ENCODE results near the gene TMEM119.
"Not testable (repeated sequence)": the region's sequence is repeated elsewhere in the genome, so short reads cannot be mapped to it uniquely, and the experiment has no call there.

TMEM119 gene

DNA sequence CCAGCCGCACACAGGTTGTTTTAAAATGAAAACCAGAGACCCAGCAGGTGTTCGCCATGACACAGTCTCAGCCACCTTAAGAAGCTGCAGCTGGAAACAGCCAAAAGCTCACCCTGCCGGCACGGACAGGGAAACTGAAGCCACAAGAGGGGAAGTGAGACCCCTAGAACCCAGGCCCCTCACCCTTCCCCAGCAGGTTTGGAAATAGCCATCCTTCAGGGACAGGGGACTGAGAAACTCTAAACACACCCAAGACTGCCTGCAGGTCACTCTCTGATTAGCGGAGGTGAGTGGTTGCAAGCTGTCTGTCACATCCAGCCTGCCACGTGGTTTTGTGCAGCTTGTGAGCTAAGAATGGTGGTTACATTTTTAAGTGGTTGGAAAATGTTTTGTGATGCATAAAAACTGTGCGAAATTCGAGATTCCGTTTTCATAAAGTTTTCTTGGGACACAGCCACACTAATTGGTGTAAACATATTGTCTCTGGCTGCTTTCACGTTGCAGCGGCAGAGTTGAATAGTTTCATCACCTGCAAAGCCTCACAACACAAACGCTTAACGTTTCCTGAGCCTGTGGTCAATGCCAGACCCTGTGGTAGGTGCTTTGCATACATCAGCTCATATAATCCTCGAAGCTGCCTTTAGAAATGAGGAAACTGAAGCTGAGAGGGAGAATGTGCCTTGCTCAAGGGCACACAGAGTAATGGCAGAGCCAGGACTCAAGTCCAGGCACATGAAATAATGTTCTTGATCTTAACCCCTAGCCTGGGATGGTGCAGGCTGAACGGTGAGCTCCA is 37.5 kb upstream of the TMEM119 start:
- DNase-seq (ENCODE audit: low read depth in 1 of 2, low spot score in 1 of 2): no peak

DNA sequence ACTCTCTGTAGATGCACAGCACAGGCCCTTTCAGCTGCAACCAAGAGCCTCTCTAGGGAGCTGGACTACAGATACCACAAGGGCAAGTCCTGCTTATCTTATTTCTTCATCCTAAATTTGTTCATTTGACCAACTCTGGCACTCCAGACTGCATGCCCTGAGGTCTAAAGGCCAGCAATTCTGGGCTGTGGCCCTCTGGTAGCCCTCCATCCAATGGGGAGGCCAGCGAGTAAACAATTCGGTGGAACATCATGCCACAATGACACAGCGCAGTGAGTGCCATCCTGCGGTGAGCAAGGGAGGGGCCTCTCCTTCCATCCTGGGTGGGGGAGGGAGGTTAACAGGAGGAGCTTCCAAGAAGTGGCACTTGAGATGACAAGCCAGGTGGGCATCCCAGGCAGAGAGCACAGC is 36.5 kb upstream of the TMEM119 start:
- no peak for DNase-seq (ENCODE audit: low read depth in 1 of 2, low spot score in 1 of 2)

DNA sequence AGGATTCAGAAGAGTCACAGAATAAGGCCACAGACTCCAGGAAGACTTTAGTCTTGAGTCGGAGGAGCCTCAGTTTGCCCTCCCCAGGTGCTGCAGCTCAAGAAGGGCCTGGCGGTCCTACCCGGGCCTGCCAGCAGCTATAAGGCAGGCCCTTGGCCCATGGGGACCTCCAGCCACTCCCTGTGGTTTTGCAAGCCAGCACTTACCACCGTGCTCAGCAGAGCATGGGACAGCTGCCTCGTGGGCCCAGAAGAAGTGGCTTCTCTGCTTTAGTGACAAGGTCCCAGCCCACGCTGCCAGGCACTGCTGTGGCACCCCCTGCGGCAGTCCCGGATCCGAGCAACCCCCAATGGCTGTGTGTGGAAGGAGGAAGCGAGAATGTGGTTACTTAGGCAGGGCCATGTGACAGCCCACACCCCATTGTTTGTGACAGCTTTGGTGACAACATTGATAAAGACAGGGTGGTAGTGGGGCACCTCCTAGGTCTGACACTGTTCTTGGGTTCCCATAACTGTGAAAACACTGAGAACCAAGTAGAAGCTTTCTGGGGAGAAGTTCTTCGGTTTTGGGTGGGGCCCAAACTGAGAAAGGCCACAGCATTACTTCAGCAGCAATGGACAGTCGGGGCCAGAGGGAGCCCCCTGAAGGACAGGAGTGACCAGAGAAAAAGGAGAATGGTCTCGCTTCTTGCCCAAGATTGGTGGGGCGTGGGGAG is 35.8 kb upstream of the TMEM119 start, which contains the start of gene SELPLG:
SELPLG (minus strand) TSS at position 361 of the 715 bp plus-strand sequence. CDS start 9,587 bp downstream, outside the sequence.
- DNase-seq (ENCODE audit: low read depth in 1 of 2, low spot score in 1 of 2): peak; percentile 68 to 76

DNA sequence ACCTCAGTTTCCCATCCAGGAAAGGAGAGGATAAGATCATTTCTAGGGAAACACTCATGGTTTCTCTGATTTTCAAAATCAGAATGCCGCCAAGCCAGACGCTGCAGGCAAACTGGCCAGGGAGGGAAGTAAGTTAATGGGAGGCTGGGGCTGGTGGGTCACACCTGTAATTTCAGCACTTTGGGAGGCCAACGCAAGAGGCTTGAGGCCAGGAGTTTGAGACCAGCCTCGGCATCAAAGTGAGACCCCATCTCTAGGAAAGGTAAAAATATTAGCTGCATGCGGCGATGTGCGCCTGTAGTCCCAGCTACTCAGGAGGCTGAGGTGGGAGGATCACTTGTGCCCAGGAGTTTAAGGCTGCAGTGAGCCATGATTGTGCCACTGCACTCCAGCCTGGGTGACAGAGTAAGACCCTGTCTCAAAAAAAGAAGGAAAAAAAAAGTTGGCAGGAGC is 35.2 kb upstream of the TMEM119 start:
- no peak for DNase-seq (ENCODE audit: low read depth in 1 of 2, low spot score in 1 of 2)

DNA sequence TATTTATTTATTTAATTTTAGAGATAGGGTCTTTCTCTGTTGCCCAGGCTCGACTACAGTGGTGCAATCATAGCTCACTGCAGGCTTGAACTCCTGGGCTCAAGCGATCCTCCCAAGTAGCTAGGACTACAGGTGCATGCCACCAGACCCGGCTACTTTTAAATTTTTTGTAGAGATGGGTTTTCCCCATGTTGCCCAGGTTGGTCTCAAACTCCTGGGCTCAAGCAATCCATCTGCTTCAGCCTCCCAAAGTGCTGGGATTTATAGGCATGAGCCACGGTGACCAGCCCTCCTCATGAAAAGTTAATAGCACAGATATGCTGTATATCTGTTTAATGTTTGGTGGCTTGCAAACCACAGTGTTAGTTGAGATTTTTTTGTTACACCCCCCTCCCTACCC is 33.4 kb upstream of the TMEM119 start:
- DNase-seq (ENCODE audit: low read depth in 1 of 2, low spot score in 1 of 2): not testable (repeated sequence)

DNA sequence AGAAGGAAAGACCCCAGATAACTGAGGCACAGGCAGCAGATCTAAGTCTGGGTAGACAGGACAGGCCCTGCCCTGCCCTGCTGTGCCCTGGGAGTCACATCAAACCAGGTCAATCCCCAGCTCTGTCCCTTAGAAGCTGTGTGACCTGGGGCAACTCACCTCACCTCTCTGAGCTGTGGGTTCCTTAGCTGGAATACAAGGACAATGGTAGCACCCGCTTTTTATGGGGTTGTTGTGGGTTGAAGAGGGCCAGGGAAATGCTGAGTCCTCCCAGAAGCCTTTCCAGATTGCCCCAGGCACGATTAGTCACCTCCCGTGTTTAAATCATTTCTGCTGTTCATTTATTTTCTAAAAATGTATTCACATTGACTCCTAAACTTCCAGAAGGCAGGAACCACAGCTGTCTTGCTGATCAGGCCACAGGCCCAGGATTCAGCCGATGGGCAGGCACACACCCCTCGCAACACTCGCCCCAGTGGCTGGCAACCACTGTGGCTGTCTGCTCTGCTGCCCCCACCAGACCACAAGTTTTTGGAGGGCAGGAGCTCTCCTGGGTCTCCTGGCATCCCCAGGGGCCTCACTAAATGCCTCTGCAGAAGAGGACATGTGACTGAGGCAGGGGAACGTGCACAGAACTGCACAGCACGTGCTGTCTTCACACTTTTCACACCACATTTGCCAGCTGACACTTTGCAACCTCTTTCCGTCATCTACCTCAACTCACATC is 32.8 kb upstream of the TMEM119 start:
- no peak for DNase-seq (ENCODE audit: low read depth in 1 of 2, low spot score in 1 of 2)

DNA sequence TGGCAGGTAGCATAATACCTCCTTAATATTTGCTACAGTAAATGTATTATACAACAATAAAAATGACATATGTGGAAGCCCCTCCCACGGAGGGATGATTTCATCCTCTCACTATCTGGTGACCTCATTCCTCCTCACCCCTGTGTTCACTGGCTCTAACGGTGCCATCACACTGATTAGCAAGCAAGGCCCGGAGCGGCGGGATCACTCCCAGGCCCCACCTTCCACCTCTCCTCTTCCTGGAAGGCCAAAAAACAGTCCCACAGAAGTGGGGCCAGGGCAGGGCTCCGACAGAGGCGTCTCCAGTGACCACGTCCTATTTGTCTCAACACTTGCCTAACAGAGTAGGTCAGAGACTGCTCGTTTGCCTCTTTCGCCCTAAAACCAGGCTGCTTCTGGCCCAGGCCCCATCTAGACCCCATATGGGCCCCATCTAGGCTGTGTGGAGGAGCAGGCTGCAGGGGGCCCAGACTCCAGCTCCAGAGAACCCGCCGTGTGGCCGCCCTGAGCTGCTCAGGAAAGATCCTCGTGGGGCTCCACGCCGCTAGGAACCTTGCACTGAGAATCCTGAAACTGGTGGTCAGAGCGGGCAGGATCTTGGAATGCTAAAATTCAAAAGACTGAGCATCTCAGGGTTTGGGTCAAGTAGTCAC is 32.1 kb upstream of the TMEM119 start:
- DNase-seq (ENCODE audit: low read depth in 1 of 2, low spot score in 1 of 2): no peak

DNA sequence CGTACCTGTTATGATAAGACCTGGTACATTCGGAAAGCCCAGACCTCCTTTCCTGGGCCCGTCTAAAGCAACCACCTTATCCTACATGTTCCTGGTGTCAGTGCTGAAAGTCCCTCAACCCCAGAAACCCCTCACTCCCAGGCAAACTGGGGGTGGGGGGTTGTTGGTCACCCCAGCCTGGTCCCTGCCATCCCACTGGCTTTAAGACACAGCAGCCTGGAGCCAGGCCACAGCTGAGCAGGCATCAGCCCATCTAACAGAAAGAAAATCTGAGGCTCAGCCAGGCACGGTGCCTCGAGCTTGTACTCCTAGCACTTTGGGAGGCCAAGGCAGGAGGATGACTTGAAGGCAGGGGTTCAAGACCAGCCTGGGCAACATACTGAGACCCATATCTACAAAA is 31.3 kb upstream of the TMEM119 start:
- no peak for DNase-seq (ENCODE audit: low read depth in 1 of 2, low spot score in 1 of 2)

DNA sequence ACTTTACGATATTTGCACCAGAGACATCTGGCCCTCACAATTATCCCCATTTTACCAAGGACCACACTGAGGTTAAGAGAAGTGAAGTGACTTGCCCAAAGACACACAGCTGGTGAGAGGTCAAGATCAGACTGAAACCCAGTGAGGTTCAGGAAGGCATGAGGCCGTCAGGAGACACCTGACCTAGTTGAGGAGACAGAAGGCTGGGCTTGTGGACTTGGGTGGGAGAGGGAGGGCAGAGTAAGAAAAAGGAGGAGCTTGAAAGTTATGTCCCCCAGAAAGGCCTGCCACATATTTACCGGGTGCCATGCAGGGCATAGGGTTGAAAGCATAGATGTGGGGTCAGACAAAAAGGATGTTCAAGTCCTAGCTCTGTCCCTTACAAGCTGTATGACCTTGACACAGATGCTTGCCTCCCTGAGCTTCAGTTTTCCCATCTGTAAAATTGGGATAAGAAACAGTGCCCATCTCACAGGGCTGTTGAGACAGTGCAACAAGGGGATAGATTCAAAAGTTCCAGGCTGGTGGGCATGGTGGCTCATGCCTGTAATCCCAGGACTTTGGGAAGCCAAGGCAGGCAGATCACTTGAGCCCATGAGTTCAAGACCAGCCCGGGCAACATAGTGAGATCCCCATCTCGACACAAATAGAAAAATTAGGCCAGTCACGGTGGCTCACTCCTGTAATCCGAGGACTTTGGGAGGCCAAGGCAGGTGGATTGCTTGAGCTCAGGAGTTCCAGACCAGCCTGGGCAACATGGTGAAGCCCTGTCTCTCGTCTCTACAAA is 29.4 kb upstream of the TMEM119 start:
- DNase-seq (ENCODE audit: low read depth in 1 of 2, low spot score in 1 of 2): no peak

DNA sequence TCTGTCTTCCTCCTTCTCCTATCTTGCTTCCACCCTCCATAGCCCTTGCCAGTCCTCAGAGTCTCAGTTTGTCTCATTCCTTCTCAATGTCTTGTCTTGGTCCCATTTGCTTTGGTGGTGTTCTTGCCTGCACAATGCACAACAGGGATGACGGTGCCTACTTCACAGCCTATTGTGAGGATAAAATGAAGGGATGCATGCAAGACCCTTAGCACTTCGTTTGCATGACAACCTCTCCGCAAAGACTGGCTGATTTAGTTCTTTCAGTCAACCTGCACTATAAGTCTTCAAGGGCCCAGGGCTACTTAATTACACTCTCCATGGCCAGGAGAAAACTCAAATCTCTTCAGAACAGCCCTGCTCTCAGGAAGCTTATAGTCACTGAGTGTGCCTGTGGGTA is 27.3 kb upstream of the TMEM119 start:
- no peak for DNase-seq (ENCODE audit: low read depth in 1 of 2, low spot score in 1 of 2)

DNA sequence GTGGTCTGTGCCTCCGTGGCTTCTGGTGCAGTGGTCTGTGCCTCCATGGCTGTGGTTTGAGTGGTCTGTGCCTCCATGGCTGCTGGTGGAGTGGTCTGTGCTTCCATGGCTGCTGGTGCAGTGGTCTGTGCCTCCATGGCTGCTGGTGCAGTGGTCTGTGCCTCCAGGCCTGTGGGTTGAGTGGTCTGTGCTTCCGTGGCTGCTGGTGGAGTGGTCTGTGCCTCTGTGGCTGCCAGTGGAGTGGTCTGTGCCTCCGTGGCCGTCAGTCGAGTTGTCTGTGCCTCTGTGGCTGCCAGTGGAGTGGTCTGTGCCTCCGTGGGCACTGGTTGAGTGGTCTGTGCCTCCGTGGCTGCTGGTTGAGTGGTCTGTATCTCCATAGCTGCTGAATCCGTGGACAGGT is 25.7 kb upstream of the TMEM119 start:
- DNase-seq (ENCODE audit: low read depth in 1 of 2, low spot score in 1 of 2): no peak

DNA sequence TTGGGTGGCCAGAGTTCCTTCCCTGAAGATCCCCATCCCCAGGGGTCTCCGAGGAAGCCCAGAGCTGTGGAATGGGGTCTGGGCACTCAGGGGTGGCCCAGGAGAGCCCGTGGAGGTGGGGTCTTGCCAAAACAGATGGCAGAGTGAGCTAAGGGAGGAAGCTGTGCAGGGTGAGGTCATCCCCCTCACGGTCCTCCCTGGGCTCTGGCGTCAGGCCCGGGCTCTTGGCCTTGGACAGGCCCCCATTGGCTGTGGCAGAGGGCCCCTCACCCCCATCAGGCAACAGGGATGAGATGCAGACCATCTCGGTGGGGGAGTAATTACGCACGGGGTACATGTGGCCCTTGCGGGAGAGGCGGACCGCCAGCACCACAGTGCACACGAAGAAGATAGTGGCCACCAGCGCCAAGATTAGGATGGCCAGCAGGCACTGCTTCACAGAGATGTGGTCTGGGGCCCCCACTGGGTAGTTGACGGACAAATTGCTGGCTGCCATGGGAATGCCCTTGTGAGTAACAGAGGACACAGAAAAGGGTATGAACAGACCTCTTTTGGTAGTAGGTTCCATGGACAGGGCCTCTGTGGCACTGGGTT is 25.1 kb upstream of the TMEM119 start:
- DNase-seq (ENCODE audit: low read depth in 1 of 2, low spot score in 1 of 2): no peak

DNA sequence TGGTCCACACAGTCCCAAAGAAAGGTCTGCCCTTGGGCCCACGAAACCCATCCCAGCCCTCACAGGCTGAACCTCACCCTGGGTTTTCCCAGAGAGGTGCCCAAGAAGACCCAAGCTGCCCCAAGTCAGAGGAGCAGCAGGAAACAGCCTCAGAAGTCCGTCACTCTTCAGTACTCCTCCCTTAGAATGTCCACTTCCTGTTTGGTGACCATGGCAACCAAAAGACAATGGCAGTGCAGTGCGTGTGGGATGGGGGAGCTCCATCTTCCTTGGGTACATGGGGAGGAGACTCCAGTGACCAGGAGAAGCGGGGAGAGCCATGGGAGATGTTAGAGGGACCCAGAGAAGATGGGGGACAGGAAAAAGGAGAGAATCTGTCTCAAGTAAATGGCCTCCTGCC is 24.5 kb upstream of the TMEM119 start:
- no peak for DNase-seq (ENCODE audit: low read depth in 1 of 2, low spot score in 1 of 2)

DNA sequence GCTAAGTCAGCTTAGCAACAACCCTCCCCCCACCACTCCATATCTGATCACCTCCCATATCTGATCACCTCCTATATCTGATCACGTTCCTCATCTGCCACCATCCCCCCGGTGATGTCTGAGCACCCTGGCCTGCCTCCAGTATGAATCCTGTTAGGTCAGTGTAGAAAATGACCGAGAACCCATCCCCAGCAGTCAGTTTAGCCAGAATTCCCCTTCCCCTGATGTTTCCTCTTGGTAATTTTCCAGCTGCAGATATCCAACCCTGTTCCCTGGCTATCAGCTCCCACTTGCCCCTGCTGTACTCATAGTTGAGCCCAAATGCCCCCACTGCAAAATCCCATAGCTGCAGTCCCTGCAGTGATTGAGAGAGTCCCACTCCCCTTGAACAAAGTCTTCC is 23.3 kb upstream of the TMEM119 start:
- no peak for DNase-seq (ENCODE audit: low read depth in 1 of 2, low spot score in 1 of 2)

DNA sequence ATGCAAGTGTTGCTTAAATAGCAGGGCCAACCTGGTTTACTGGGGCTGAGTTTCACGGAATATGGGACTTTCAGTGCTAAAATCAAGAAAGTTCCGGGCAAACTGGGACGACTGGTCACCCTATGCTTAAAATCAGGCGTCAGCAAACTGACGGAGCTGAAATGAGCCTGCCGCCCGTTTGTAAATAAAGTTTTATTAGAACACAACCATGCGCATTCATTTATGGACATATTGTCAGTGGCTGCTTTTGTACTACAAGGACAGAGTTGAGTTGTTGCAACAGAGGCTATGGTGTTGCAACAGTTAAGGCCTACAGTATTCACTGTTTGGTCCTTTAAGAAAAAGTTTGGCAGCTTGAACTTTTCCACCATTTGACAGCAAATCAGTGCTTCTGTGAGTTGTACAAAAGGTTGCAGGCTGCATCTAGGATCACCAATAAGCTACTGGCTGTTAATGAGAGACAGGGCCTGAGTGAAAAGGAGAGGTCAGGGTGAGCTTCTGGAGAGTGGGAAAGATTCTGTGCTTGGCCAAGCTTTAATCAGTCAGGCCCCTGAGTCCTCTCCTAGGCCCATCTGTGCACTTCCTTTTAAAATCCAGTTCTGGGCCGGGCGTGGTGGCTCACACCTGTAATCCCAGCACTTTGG is 22.5 kb upstream of the TMEM119 start:
- no peak for DNase-seq (ENCODE audit: low read depth in 1 of 2, low spot score in 1 of 2)

DNA sequence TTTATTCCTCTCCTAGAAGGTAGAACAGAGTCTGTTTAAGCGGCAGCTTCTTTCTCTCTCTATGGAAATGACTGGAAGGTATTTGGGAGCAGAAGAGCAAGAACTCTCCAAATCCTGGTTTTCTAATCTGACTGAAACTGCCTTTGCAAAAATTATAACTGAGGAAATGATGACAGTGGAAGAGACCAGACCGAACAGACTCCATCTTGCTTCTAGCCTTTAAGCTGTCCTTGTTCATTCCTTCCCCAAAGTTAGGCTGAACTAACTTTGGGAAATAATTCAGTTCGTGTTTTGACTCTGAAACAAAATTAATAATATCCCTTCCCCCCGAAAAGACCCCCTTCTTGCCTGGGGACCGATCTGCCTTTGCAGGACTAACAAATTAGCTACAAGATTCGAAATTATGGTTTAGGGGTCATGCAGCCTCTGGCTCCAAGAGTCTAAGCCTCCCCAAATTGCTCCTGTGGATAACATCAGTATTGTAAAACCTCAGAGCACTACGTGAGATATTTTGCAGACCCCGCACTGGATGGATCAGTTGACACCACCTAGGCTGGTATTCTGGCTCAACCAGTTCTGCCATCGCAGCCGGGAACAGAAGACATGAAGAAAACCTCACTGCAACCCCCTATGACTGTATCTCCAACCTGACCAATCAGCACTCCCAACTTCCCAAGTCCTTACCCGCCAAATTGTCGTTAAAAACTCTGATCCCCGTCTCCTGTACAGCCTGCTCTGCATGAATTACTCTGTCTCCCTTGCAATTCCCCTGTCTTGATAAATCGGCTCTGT is 21.7 kb upstream of the TMEM119 start:
- no peak for DNase-seq (ENCODE audit: low read depth in 1 of 2, low spot score in 1 of 2)

DNA sequence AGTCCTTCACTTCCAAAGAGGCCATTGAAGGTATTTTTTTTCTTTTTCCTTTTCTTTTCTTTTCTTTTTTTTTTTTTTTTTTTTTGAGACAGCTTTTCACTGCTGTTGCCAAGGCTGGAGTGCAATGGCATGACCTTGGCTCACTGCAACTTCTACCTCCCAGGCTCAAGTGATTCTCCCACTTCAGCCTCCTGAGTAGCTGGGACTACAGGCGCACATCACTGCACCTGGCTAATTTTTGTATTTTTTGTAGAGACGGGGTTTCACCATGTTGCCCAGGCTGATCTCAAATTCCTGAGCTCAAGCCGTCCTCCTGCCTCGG is 21.0 kb upstream of the TMEM119 start:
- not testable (repeated sequence) for DNase-seq (ENCODE audit: low read depth in 1 of 2, low spot score in 1 of 2)

DNA sequence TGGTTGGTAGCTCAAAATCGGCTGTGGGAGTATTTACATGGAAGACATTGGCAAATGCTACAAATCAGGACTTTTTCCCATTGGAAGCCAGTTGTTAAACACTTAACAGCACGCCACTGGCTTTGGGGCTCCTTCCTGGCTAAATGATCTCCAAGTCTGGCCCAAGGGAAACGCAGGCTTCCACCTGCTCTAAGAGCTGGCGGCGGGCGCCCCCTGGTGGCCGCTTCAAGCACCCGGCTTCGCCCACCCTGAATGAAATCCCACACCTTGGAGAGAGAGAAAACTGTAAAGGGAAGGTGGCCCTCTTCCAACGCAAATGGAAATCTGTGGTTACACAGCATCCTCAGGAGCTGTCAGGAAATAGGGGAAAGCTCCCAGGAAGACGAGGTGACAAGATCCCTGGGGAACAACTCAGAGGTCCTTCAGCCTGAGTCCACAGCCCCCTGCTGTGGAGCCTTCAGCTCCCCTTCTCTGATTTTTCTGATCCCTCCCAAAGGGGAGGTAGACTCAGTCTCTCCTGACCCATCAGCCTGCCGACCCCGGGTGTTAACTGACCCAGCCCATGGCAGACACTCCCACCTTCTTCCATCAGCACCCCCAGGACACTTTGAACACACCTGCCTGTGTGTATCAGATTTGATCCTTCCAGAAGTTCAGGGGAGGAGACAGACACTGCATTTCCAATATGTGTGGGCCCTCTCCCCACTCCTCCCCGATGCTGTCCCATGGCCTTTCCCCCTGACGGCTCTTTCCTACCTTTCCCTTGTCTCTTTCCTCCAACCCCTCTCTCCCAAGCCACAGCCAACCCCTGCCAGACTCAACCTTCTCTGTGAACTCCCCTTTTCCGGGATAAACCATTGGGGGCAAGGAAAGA is 20.4 kb upstream of the TMEM119 start:
- peak; percentile 57 to 64 for DNase-seq (ENCODE audit: low read depth in 1 of 2, low spot score in 1 of 2)
